NT2/D1 (cell line): ENCODE measurements around the gene NLRP7.

Experiments
- SUZ12 ChIP-seq: IDR thresholded peaks from 2 replicates; pipeline ENCODE4 v1.6.1; 2011; ENCODE audit not compliant: insufficient read length, insufficient read depth; ENCODE audit errors: extremely low read depth
- YY1 ChIP-seq: IDR thresholded peaks from 2 replicates; pipeline ENCODE4 v1.6.1; 2011; ENCODE audit not compliant: insufficient read length, insufficient read depth
- ZNF274 ChIP-seq: IDR thresholded peaks from 2 replicates; pipeline ENCODE4 v1.6.1; 2011; ENCODE audit warnings: mild to moderate bottlenecking, low read depth, low read length

- TF ChIP-seq SUZ12, result no peak
- TF ChIP-seq YY1, result no peak
- no peak for TF ChIP-seq ZNF274
These were observed 8.0 kb upstream of the NLRP7 start for GRCh38 chr19:54955376-54955775.
